ENCODE data around the gene ELK1.

DNA sequence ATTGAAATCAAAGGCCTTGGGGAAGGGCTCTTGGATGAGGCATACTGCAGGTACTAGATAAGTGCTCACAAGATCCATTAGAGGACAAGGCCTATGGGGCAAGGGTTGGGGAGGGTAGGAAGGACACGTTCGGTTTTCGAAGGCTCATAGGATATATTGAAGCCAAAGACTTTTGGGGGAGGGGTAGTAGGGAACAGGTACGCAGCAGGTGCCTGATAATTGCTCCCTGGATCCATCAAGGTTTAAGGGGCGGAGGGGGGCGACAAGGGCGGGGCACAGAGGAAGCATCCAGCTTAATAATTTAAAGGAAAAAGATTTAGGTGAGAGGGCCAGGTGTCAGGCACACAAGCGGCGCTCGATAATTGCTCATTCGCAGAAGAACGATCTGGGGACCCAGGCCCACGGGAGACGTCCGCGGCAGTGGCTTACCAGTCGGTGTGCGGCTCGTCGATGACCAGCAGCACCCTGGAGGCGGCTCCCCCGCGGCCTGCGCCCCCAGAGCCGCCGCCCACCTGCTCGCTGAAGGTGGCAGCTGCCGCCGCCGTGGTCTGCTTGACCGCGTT, 31.4 kb downstream of the ELK1 start:
- TF ChIP-seq, protein P1, sequence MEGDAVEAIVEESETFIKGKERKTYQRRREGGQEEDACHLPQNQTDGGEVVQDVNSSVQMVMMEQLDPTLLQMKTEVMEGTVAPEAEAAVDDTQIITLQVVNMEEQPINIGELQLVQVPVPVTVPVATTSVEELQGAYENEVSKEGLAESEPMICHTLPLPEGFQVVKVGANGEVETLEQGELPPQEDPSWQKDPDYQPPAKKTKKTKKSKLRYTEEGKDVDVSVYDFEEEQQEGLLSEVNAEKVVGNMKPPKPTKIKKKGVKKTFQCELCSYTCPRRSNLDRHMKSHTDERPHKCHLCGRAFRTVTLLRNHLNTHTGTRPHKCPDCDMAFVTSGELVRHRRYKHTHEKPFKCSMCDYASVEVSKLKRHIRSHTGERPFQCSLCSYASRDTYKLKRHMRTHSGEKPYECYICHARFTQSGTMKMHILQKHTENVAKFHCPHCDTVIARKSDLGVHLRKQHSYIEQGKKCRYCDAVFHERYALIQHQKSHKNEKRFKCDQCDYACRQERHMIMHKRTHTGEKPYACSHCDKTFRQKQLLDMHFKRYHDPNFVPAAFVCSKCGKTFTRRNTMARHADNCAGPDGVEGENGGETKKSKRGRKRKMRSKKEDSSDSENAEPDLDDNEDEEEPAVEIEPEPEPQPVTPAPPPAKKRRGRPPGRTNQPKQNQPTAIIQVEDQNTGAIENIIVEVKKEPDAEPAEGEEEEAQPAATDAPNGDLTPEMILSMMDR (IDR thresholded peaks at IDR 0.05 in 2 of 3, conservative IDR thresholded peaks at IDR 0.05 in 1 of 3; ENCODE audit: control insufficient read depth in 2 of 3, extremely low read depth in 1 of 3, insufficient read depth in 1 of 3, low read depth in 3 of 3, low read length in 3 of 3) = no peak
- TF ChIP-seq, protein P2, sequence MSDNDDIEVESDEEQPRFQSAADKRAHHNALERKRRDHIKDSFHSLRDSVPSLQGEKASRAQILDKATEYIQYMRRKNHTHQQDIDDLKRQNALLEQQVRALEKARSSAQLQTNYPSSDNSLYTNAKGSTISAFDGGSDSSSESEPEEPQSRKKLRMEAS (IDR thresholded peaks at IDR 0.05; ENCODE audit: low read depth, low read length) = no peak
- TF ChIP-seq SMC3 (IDR thresholded peaks at IDR 0.05; ENCODE audit: borderline replicate concordance, low read length) = no peak
- TF ChIP-seq, protein P3, sequence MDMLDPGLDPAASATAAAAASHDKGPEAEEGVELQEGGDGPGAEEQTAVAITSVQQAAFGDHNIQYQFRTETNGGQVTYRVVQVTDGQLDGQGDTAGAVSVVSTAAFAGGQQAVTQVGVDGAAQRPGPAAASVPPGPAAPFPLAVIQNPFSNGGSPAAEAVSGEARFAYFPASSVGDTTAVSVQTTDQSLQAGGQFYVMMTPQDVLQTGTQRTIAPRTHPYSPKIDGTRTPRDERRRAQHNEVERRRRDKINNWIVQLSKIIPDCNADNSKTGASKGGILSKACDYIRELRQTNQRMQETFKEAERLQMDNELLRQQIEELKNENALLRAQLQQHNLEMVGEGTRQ (IDR thresholded peaks at IDR 0.05; ENCODE audit: borderline replicate concordance, low read depth, low read length) = no peak
- TF ChIP-seq, protein P4, sequence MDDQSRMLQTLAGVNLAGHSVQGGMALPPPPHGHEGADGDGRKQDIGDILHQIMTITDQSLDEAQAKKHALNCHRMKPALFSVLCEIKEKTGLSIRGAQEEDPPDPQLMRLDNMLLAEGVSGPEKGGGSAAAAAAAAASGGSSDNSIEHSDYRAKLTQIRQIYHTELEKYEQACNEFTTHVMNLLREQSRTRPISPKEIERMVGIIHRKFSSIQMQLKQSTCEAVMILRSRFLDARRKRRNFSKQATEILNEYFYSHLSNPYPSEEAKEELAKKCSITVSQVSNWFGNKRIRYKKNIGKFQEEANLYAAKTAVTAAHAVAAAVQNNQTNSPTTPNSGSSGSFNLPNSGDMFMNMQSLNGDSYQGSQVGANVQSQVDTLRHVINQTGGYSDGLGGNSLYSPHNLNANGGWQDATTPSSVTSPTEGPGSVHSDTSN (IDR thresholded peaks at IDR 0.05; ENCODE audit: insufficient replicate concordance, low read depth, low read length) = no peak
- TF ChIP-seq EZH2 (IDR thresholded peaks at IDR 0.05; ENCODE audit: borderline replicate concordance, control insufficient read depth, low read depth, low read length) = no peak
- no peak for TF ChIP-seq POLR2AphosphoS2 (IDR thresholded peaks at IDR 0.05; ENCODE audit: low read depth, low read length)
- no peak for TF ChIP-seq ZNF622 (IDR thresholded peaks at IDR 0.05)
- no peak for TF ChIP-seq YY1 (IDR thresholded peaks at IDR 0.05; ENCODE audit: low read depth, low read length)
- no peak for TF ChIP-seq RAD21 (IDR thresholded peaks at IDR 0.05; ENCODE audit: insufficient read depth, low read depth, low read length)
